PC-3 (cell line): ENCODE data around the gene CFAP161. TPM values are rescaled to one million over a fixed set of nuclear protein-coding genes. Genes with fewer than 3 reads are reported as not detected.

Experiments
- ATAC-seq: fragments of 200-7000 bp; cut with Tn5 transposase; 2 replicates; pipeline ENCODE4 v1.9.1; 2020; ENCODE audit warnings: mild to moderate bottlenecking, moderate library complexity
- BruUV-seq: library from RNA; stranded (reverse); fragments of 400-500 nt; replicated peaks from 2 replicates; lab custom pipeline; 2021; lab: Mats Ljungman, UMichigan
- CTCF ChIA-PET: fragments of 300-600 bp; sonication (Branson Sonifier 250); formaldehyde crosslinking; loops from one replicate; lab custom pipeline; 2022; ENCODE audit warnings: antibody characterized with exemption; lab: Charles Lee
- POLR2A ChIA-PET: fragments of 300-600 bp; sonication (Branson Sonifier 250); formaldehyde crosslinking; loops from one replicate; lab custom pipeline; 2022; ENCODE audit warnings: antibody characterized with exemption; ENCODE audit not compliant: unreplicated experiment; lab: Charles Lee
- DNase-seq: peaks from one replicate; pipeline ENCODE4 v3.0.0-alpha.2; 2015
- H2AFZ ChIP-seq: fragments of 300-600 bp; sonication (generic); 2 replicates; pipeline ENCODE4 v1.6.0; 2016; ENCODE audit warnings: antibody characterized with exemption, low read length
- H3F3A ChIP-seq: fragments of 300-600 bp; sonication (generic); one replicate; pipeline ENCODE4 v1.6.0; 2017; ENCODE audit warnings: antibody characterized with exemption, low read length, control low read depth, mild to moderate bottlenecking; ENCODE audit not compliant: unreplicated experiment
- H3K27ac ChIP-seq: fragments of 300-600 bp; sonication (generic); 2 replicates; pipeline ENCODE4 v1.5.1; 2016; ENCODE audit warnings: mild to moderate bottlenecking, low read length
- H3K27me3 ChIP-seq: fragments of 300-600 bp; sonication (generic); 2 replicates; pipeline ENCODE4 v1.6.1; 2016; ENCODE audit warnings: low read length, mixed read lengths
- H3K36me3 ChIP-seq: fragments of 300-600 bp; sonication (generic); 2 replicates; pipeline ENCODE4 v1.6.1; 2016; ENCODE audit warnings: low read depth, mixed run types, low read length, mixed read lengths
- H3K4me1 ChIP-seq: fragments of 300-600 bp; sonication (generic); 2 replicates; pipeline ENCODE4 v1.5.1; 2016; ENCODE audit warnings: low read length; ENCODE audit not compliant: insufficient read depth
- H3K4me2 ChIP-seq: fragments of 300-600 bp; sonication (generic); 2 replicates; pipeline ENCODE4 v1.6.0; 2016; ENCODE audit warnings: low read length
- H3K4me3 ChIP-seq: fragments of 300-600 bp; sonication (generic); 2 replicates; pipeline ENCODE4 v1.5.1; 2016; ENCODE audit warnings: mild to moderate bottlenecking, low read length, mixed read lengths
- H3K79me2 ChIP-seq: fragments of 300-600 bp; sonication (generic); 2 replicates; pipeline ENCODE4 v1.6.1; 2017; ENCODE audit warnings: low read length, mixed read lengths
- H3K9ac ChIP-seq: fragments of 300-600 bp; sonication (generic); 2 replicates; pipeline ENCODE4 v1.6.0; 2016; ENCODE audit warnings: mild to moderate bottlenecking, low read length
- H3K9me2 ChIP-seq: fragments of 300-600 bp; sonication (generic); replicated peaks from 2 replicates; pipeline ENCODE4 v1.6.1; 2016; ENCODE audit warnings: mixed run types, low read length, mixed read lengths
- H3K9me3 ChIP-seq: fragments of 300-600 bp; sonication (generic); 2 replicates; pipeline ENCODE4 v1.6.1; 2016; ENCODE audit warnings: low read length, mixed read lengths
- H4K20me1 ChIP-seq: fragments of 300-600 bp; sonication (generic); 2 replicates; pipeline ENCODE4 v1.6.1; 2016; ENCODE audit warnings: low read length, mixed read lengths
- CTCF ChIP-seq: fragments of 300-600 bp; sonication (generic); conservative IDR thresholded peaks from 2 replicates; pipeline ENCODE4 v1.5.1; 2017; ENCODE audit warnings: antibody characterized with exemption, low read depth, mild to moderate bottlenecking, low read length
- EZH2 ChIP-seq: fragments of 300-600 bp; sonication (generic); IDR thresholded peaks from one replicate; pipeline ENCODE4 v1.6.1; 2017; ENCODE audit warnings: antibody characterized with exemption, mild to moderate bottlenecking, low read length; ENCODE audit not compliant: unreplicated experiment
- EZH2phosphoT487 ChIP-seq: fragments of 300-600 bp; sonication (generic); IDR thresholded peaks from 2 replicates; pipeline ENCODE4 v1.6.1; 2018; ENCODE audit warnings: mild to moderate bottlenecking, antibody characterized with exemption, low read length, borderline replicate concordance
- intact Hi-C: fragments of 100-400 bp; cut with micrococcal nuclease; formaldehyde crosslinking; loops from 2 replicates; pipeline ENCODE4 v1.9.0; 2023
- total RNA-seq: library from RNA; depleted of rRNA; stranded (reverse); fragments of >200 nt; gene quantifications from 2 replicates; pipeline ENCODE4 v1.2.3, GENCODE V29; 2014

Gene CFAP161
- total RNA-seq, 1 experiment from 2014 or later = 0.55 TPM

GRCh38 chr15:81146006-81146405, 11.9 kb downstream of the CFAP161 start:
- H3K36me3 ChIP-seq = no peaks in the 10 kb centered on the region
- CTCF ChIA-PET = no interaction called here
- no peaks in the 10 kb centered on the region for H3K9me2 ChIP-seq
- DNase-seq = no peak
- no peaks in the 10 kb centered on the region for H4K20me1 ChIP-seq
- H3K79me2 ChIP-seq = no peaks in the 10 kb centered on the region
- POLR2A ChIA-PET = no interaction called here
- no peaks in the 10 kb centered on the region for H3K9me3 ChIP-seq
- no peak overlapping the region for H2AFZ ChIP-seq
- no peak for TF ChIP-seq EZH2
- TF ChIP-seq CTCF = no peak
- no peak for TF ChIP-seq EZH2phosphoT487
- H3K4me2 ChIP-seq = no peak overlapping the region
- H3K4me3 ChIP-seq = no peak overlapping the region
- H3K27ac ChIP-seq = no peak overlapping the region
- no peaks in the 10 kb centered on the region for H3K4me1 ChIP-seq
- intact Hi-C loops = no loop called here
- H3K27me3 ChIP-seq = no peaks in the 10 kb centered on the region
- H3F3A ChIP-seq = no peaks in the 10 kb centered on the region
- BruUV-seq = no TSS peak
- no peak overlapping the region for H3K9ac ChIP-seq
- ATAC-seq = no peak

GRCh38 chr15:81146466-81146865, 12.4 kb downstream of the CFAP161 start:
- CTCF ChIA-PET = no interaction called here

More at GRCh38 chr15:81146466-81146865, 12.4 kb downstream of the CFAP161 start:
- no peaks in the 10 kb centered on the region for H3K36me3 ChIP-seq
- POLR2A ChIA-PET = no interaction called here
- H3F3A ChIP-seq = no peaks in the 10 kb centered on the region
- ATAC-seq = no peak
- BruUV-seq = no TSS peak
- DNase-seq = no peak
- intact Hi-C loops = no loop called here
- no peaks in the 10 kb centered on the region for H3K9me2 ChIP-seq
- H3K27ac ChIP-seq = no peak overlapping the region
- no peaks in the 10 kb centered on the region for H3K9me3 ChIP-seq
- H3K4me2 ChIP-seq = no peak overlapping the region
- no peak overlapping the region for H2AFZ ChIP-seq
- no peaks in the 10 kb centered on the region for H3K79me2 ChIP-seq
- no peak for TF ChIP-seq EZH2phosphoT487
- TF ChIP-seq CTCF = no peak
- no peak for TF ChIP-seq EZH2
- H3K27me3 ChIP-seq = no peaks in the 10 kb centered on the region
- H4K20me1 ChIP-seq = no peaks in the 10 kb centered on the region
- no peak overlapping the region for H3K9ac ChIP-seq
- no peak overlapping the region for H3K4me3 ChIP-seq
- no peaks in the 10 kb centered on the region for H3K4me1 ChIP-seq
